Measurements from ENCODE around the gene MRPL49. TPM values are rescaled to one million over a fixed set of nuclear protein-coding genes. Genes with fewer than 3 reads are reported as not detected.
A peak's percentile ranks its signal among the peaks of the same experiment; 100 is the strongest.

Gene MRPL49
- total RNA-seq, 1 experiment from 2014 or later, result 73.4 TPM

GRCh38 chr11:65090628-65091027 is 31.5 kb upstream of the MRPL49 start:
- TF ChIP-seq CTCF (conservative IDR thresholded peaks at IDR 0.05), result no peak
- Histone ChIP-seq H3T11ph (ENCODE audit: low read length) (no peak overlapping the region), H3K9me3 (ENCODE audit: control insufficient read depth, low read depth, low read length) (no peaks in the 10 kb centered on the region), H3K56ac (ENCODE audit: insufficient read length, low read depth, low read length) (no peak overlapping the region), H3K79me1 (ENCODE audit: insufficient read depth, low read depth, low read length, poor library complexity, severe bottlenecking) (no peaks in the 10 kb centered on the region), H3K4me1 (ENCODE audit: insufficient read depth, low read length) (no peaks in the 10 kb centered on the region), H3K18ac (ENCODE audit: insufficient read length, low read depth, low read length) (no peak overlapping the region), H2BK12ac (ENCODE audit: insufficient read length, low read depth, low read length) (no peak overlapping the region), H3K27ac (ENCODE audit: insufficient read length, low read depth, low read length) (no peak overlapping the region), H3K14ac (ENCODE audit: insufficient read depth, low read length) (no peak overlapping the region), H3K23me2 (ENCODE audit: insufficient read length, low read depth, low read length, poor library complexity, severe bottlenecking) (no peaks in the 10 kb centered on the region), H3K79me2 (ENCODE audit: insufficient read depth, low read length) (no peaks in the 10 kb centered on the region), H2AK5ac (ENCODE audit: insufficient read length, low read length) (no peak overlapping the region), H4K8ac (replicated peaks; ENCODE audit: insufficient read length, low read depth, low read length) (no peak overlapping the region), H2BK20ac (ENCODE audit: low read depth, low read length, poor library complexity, severe bottlenecking) (no peak overlapping the region), H2BK120ac (ENCODE audit: low read depth, low read length, poor library complexity, severe bottlenecking) (no peak overlapping the region), H3K4me2 (ENCODE audit: insufficient read depth, insufficient read length, low read length) (no peak overlapping the region), H3K9ac (ENCODE audit: extremely low read depth, insufficient read length, low read length) (peak overlapping the region; percentile 1), H3K4ac (ENCODE audit: low read depth, low read length) (no peak overlapping the region), H4K20me1 (ENCODE audit: control insufficient read depth, insufficient read depth, insufficient read length) (no peaks in the 10 kb centered on the region), H2BK5ac (ENCODE audit: insufficient read length, low read length) (no peak overlapping the region), H2AFZ (ENCODE audit: low read length) (no peak overlapping the region), H2BK15ac (ENCODE audit: low read depth, low read length) (no peak overlapping the region), H4K5ac (ENCODE audit: insufficient read length, low read depth, low read length) (no peak overlapping the region), H3K23ac (ENCODE audit: insufficient read length, low read depth, low read length) (no peak overlapping the region), H3K27me3 (ENCODE audit: insufficient read depth, low read length) (no peaks in the 10 kb centered on the region), H4K91ac (ENCODE audit: insufficient read length, low read depth, low read length) (no peak overlapping the region)
- H3K4me3 Mint-ChIP-seq, result no peak overlapping the region; a peak in 1 of 5 replicates
- peak overlapping the region in 2 of 3 experiments; percentile 70 to 86; a peak in 2 of 7 replicates for H3K27ac Mint-ChIP-seq
- no CpG with 5 or more reads among the region's 4 CpGs for WGBS (ENCODE audit: extremely low coverage, insufficient read length, low lambda C conversion rate)
- no peak for DNase-seq
- H3K36me3 Mint-ChIP-seq (ENCODE audit: insufficient read depth in 1 of 3, low read depth in 3 of 3), result peaks cover 3 to 37% (median 34%) of the 10 kb centered on the region in 3 experiments
- peaks cover 1 to 2% of the 10 kb centered on the region in 2 experiments; a peak in 3 of 4 replicates for H3K4me1 Mint-ChIP-seq
- H3K9me3 Mint-ChIP-seq, result no peaks in the 10 kb centered on the region
- H3K27me3 Mint-ChIP-seq (ENCODE audit: low read depth), result no peaks in the 10 kb centered on the region
